GM03348 (cell line): ENCODE measurements around the gene PMM1.

Experiments used
- DNase-seq: peaks from one replicate; pipeline ENCODE4 v3.0.0; 2012; ENCODE audit warnings: low spot score

PMM1 gene

DNA sequence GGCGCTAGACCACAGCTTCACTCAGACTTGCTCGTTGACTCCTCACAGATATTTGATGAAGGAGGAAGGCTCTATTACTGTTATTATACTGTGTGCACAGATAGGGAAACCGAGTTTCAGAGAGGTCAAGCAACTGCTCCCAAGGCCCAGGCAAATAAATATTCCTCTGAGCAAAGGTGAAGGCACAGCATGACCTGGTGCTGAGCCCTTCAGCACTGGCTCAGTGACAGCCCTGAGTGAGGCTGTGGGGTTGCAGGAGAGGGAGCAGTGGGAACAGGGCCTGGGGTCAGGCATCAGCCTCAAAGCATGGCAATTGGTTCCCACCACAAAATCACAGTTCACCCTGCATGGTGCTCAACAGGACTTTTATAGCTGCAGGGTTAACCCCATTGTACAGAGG, 52.4 kb downstream of the PMM1 start:
- DNase-seq, result no peak

DNA sequence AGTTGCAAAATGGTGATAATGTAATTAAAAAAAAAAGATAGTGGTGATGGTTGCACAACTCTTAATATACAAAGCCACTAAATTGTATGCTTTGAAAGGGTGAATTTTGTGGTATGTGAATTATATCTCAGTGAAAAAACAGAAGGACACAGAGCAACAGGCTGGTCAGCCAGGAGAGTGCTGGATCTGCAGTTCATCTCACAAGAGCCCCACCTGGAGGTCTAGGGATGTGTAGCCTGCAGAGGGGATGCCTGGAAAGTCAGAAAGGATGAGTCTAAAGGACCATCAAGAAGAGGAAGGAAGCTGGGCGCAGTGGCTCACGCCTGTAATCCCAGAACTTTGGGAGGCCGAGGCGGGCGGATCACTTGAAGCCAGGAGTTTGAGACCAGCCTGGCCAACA, 54.4 kb downstream of the PMM1 start:
- DNase-seq, result no peak

DNA sequence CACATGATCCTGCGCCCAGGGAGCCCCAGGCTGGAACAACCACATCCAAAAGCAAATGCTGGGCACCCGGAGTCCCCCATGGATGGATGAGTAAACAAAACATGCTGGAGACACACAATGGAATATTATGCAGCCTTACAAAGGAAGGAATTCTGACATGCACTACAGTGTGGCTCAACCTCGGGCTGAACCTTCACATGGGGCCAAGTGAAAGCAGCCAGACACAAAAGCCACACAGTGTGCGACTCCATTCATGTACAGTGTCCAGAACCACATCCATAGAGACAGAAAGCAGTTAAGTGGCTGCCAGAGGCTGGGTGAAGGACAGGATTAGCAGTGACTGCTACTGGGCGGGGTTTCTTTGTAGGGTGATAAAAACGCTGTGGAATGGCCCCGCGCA, 55.4 kb downstream of the PMM1 start:
- no peak for DNase-seq

DNA sequence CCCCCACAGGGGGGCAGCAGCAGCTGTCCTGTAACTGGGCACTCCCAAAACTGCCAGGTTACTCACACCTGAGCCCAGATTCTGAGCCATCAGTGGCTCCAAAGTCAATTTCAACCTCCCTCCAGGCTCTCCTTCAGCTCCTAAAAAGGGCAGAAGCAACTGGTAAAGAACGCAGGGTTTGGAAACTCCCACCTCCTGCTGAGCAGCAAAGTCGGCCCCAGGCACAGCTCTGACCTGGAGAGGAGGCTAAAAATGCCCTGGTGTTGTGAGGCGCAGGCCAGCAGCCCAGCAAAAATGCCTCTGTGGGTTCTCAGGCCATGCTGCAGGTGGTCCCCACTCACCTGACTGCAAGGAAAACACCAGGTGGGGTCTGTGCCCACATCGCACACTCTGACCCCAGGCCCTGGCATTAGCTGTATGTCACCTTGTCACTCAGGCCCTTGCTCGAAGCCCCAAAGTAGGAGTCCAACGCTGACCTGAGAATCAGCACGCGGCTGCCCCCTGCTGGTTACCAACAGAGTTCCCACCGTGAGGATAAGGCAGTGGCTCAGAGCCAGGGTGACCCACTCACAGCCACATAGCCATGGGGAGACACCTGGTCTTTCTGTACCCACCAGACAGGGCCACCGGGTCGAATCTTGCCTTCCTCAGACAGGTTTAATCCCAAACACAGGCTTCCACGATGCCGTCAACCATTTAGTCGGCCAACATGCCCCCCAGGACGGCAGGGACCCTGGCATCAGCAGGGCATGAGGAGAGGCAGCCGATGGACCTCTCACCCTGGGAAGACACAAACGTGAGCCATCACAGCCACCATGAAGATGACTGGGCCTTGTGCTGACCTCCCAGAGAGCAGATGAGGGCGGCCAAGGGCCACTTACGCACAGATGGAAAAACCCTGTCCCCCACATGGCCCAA, 56.5 kb downstream of the PMM1 start:
- DNase-seq, result peak; percentile 85

DNA sequence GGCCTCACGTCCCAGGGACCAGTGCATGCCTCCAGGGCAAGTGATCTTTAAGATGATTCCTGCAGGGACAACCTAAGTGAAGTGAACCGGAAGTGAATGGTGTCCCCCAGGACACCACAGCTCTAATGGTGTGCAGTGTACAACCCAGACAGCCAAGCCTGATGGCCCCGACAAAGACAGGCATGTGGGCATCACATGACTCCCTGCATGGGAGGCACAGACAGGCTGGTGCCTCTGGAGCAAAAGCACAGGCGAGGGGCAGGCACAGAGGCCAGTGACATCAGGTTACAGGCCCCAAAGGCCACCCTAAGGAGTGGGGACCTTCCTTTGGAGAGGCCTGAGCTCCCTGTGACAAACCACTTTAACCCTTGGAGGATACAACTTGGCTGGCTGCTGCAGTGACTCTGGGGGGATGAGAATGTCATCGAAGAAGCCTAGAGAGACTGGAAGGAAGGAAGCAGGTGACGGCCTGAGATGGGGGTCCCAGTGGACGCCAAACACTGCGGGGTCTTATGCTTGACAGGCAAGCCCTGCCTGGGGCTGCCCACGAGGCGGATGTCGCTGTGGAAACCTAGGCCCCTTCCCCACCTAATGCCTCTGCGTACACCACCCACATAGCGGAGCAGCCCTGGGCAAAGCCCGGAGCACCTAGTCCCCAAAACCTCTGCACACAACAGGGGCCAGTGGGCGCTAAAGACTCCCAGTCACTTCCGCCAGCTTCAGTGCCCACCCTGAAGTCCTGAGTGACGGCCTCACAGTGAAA, 57.7 kb downstream of the PMM1 start:
- DNase-seq, result no peak

DNA sequence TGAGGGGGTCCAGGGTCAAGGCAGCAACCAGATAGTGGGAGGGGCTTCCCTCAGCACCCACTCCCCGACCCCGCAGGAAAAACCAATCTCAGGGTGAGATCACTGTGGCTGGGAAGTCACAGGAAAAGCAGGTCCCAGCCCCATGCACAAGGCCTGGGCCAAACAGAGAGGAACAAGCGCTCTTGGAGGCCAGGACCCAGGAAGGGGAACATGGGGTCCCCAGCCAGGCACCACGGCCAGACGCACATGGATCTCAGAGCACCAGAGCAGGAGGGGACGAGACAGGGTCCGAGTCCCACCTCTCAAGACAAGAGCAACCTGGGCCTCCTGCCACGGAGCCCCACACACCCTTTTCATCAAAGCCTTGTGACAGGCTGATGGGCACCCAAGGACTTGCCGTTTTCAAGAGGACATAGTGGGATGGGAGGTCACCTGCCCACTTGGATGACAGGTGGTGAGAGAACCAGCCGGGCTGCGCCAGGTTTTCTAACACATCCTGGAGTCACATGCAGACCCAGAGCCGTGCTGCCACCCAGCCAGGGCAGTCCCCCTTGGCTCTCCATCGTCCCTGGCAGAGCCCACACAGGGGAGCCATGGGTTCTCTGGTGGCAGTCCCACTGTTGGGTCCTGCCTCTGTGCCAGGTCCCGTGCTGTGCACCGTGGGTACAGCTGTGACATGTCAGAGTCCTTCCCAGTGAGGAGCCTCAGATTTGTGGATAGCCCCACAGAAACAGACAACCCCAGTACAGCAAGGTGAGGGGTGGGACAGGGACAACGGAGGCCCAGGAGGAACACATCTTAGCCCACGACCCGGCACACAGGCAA, 58.5 kb downstream of the PMM1 start:
- no peak for DNase-seq

DNA sequence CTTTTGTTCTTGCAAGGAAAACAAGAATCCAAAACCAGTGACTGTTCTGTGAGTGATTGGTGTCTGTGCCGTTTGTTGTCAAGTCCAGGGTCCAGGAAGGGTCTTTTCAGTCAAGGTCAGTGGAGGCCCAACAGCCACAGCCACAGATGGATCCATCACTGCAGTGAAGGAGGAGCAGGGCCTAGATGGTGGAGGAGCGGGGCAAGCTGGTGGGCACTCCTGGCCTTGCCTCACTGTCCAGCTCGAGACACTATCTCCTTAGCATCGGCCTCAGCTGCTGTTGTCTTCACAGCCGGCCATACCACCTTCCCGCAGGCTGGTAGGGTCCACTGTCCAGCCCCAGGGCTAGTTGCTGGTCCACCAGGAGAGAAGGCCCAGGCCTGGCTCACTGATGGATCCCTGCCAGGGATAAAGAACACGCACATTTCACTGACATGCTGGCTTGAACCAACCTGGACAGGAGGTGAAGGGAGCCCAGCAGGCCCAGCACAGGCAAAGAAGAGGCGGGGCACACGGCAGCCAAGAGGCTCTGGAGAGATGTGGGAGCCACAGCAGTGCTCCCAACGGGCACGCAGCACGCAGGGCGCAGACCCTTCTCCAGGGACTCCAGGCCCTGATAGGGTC, 60.6 kb downstream of the PMM1 start:
- DNase-seq, result no peak

DNA sequence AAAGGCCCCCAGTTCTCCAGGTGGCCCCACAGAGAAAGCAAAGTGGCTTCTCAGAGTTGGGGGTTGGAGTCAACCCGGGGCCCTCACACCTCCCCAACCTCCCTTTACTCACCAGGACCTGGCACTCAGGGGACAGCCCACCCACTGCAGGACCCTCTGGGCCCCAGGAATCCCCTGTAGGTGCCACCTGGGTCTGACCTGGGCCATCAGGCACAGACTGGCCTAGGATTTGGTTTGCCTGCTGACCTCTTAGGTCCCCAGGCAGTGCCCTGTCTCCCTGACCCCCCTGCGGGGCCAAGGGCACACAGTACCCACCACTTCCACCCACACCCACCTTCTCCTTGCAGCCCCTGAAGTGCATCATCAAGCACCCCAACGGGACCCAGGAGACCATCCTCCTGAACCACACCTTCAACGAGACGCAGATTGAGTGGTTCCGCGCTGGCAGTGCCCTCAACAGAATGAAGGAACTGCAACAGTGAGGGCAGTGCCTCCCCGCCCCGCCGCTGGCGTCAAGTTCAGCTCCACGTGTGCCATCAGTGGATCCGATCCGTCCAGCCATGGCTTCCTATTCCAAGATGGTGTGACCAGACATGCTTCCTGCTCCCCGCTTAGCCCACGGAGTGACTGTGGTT, 61.4 kb downstream of the PMM1 start:
- no peak for DNase-seq
